Type B pancreatic cell (in vitro differentiated cells): ENCODE results near the gene TOB1. TPM values are rescaled to one million over a fixed set of nuclear protein-coding genes. Genes with fewer than 3 reads are reported as not detected.
"Not testable (repeated sequence)": the region's sequence is repeated elsewhere in the genome, so short reads cannot be mapped to it uniquely, and the experiment has no call there.

Experiments used
- DNase-seq: peaks from one replicate; pipeline ENCODE4 v3.0.0; 2021; ENCODE audit warnings: mixed read lengths; ENCODE audit not compliant: unreplicated experiment; ENCODE audit errors: extremely low spot score
- H3K27ac Mint-ChIP-seq: 2 replicates; pipeline ENCODE4 v1.8.0; 2021; ENCODE audit warnings: mild to moderate bottlenecking, mixed read lengths
- H3K27me3 Mint-ChIP-seq: 2 replicates; pipeline ENCODE4 v1.8.0; 2021; ENCODE audit warnings: mixed read lengths
- H3K36me3 Mint-ChIP-seq: 2 replicates; pipeline ENCODE4 v1.8.0; 2021; ENCODE audit warnings: mixed read lengths
- H3K4me1 Mint-ChIP-seq: one replicate; pipeline ENCODE4 v1.8.0; 2021; ENCODE audit warnings: mixed read lengths; ENCODE audit not compliant: unreplicated experiment
- H3K4me3 Mint-ChIP-seq: 2 replicates; pipeline ENCODE4 v1.8.0; 2021; ENCODE audit warnings: mild to moderate bottlenecking, mixed read lengths
- H3K9me3 Mint-ChIP-seq: 2 replicates; pipeline ENCODE4 v1.8.0; 2021; ENCODE audit warnings: mixed read lengths
- CTCF ChIP-seq: fragments of 200-600 bp; sonication (generic); conservative IDR thresholded peaks from 2 replicates; pipeline ENCODE4 v1.5.0; 2021; ENCODE audit warnings: antibody characterized with exemption, mild to moderate bottlenecking
- total RNA-seq: library from RNA; stranded (reverse); gene quantifications from 2 replicates; pipeline ENCODE4 v1.2.1, GENCODE V29; 2021; ENCODE audit warnings: low replicate concordance

The TOB1 gene
- total RNA-seq, 1 donor from 2014 or later = 54.9 TPM

- TF ChIP-seq CTCF = no peak
These were observed 11.7 kb upstream of the TOB1 start for GRCh38 chr17:50877838-50878237.

GRCh38 chr17:50877042-50877441, 10.9 kb upstream of the TOB1 start:
- H3K27ac Mint-ChIP-seq, H3K36me3 Mint-ChIP-seq, H3K4me1 Mint-ChIP-seq, DNase-seq, H3K4me3 Mint-ChIP-seq, H3K27me3 Mint-ChIP-seq, H3K9me3 Mint-ChIP-seq: not testable (repeated sequence)

More at GRCh38 chr17:50877838-50878237, 11.7 kb upstream of the TOB1 start:
- H3K9me3 Mint-ChIP-seq = no peaks in the 10 kb centered on the region
- H3K4me1 Mint-ChIP-seq = no peaks in the 10 kb centered on the region
- H3K36me3 Mint-ChIP-seq = no peaks in the 10 kb centered on the region
- no peak overlapping the region for H3K4me3 Mint-ChIP-seq
- H3K27me3 Mint-ChIP-seq = no peaks in the 10 kb centered on the region
- H3K27ac Mint-ChIP-seq = no peak overlapping the region
- DNase-seq = no peak

GRCh38 chr17:50875074-50875473, 8.9 kb upstream of the TOB1 start:
- no peak overlapping the region for H3K4me3 Mint-ChIP-seq
- H3K27me3 Mint-ChIP-seq = no peaks in the 10 kb centered on the region
- H3K27ac Mint-ChIP-seq = no peak overlapping the region
- H3K4me1 Mint-ChIP-seq = no peaks in the 10 kb centered on the region
- H3K9me3 Mint-ChIP-seq = no peaks in the 10 kb centered on the region
- DNase-seq = no peak
- no peaks in the 10 kb centered on the region for H3K36me3 Mint-ChIP-seq
- no peak for TF ChIP-seq CTCF

GRCh38 chr17:50872710-50873424, 6.7 kb upstream of the TOB1 start:
- Mint-ChIP-seq H3K27me3 (no peaks in the 10 kb centered on the region), H3K27ac (no peak overlapping the region), H3K9me3 (no peaks in the 10 kb centered on the region)

GRCh38 chr17:50871898-50872297, 5.7 kb upstream of the TOB1 start:
- peaks cover 12% of the 10 kb centered on the region for H3K4me1 Mint-ChIP-seq
- no peaks in the 10 kb centered on the region for H3K9me3 Mint-ChIP-seq
- H3K36me3 Mint-ChIP-seq = no peaks in the 10 kb centered on the region
- no peak for TF ChIP-seq CTCF
- H3K4me3 Mint-ChIP-seq = no peak overlapping the region
- peaks cover 3% of the 10 kb centered on the region for H3K27me3 Mint-ChIP-seq
- no peak for DNase-seq
- no peak overlapping the region for H3K27ac Mint-ChIP-seq

More at GRCh38 chr17:50872710-50873424, 6.7 kb upstream of the TOB1 start:
- no peaks in the 10 kb centered on the region for H3K36me3 Mint-ChIP-seq
- peak; percentile 20 for DNase-seq
- no peak for TF ChIP-seq CTCF
- no peak overlapping the region for H3K4me3 Mint-ChIP-seq
- H3K4me1 Mint-ChIP-seq = peaks cover 9% of the 10 kb centered on the region

- Mint-ChIP-seq H3K36me3 (no peaks in the 10 kb centered on the region), H3K4me3 (no peak overlapping the region), H3K27me3 (peaks cover 3% of the 10 kb centered on the region), H3K9me3 (no peaks in the 10 kb centered on the region), H3K27ac (no peak overlapping the region), H3K4me1 (peaks cover 12% of the 10 kb centered on the region)
- DNase-seq = no peak
- no peak for TF ChIP-seq CTCF
These were observed 5.2 kb upstream of the TOB1 start for GRCh38 chr17:50871364-50871763.
